GM21619 (cell line): ENCODE data around the gene CYP4F3.
"Not testable (repeated sequence)": the region's sequence is repeated elsewhere in the genome, so short reads cannot be mapped to it uniquely, and the experiment has no call there.

Experiments used
- ATAC-seq: cut with Tn5 transposase; IDR thresholded peaks from one replicate; pipeline ENCODE4 v1.9.1; 2021; ENCODE audit not compliant: unreplicated experiment

Gene CYP4F3, protein sequence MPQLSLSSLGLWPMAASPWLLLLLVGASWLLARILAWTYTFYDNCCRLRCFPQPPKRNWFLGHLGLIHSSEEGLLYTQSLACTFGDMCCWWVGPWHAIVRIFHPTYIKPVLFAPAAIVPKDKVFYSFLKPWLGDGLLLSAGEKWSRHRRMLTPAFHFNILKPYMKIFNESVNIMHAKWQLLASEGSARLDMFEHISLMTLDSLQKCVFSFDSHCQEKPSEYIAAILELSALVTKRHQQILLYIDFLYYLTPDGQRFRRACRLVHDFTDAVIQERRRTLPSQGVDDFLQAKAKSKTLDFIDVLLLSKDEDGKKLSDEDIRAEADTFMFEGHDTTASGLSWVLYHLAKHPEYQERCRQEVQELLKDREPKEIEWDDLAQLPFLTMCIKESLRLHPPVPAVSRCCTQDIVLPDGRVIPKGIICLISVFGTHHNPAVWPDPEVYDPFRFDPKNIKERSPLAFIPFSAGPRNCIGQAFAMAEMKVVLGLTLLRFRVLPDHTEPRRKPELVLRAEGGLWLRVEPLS

DNA sequence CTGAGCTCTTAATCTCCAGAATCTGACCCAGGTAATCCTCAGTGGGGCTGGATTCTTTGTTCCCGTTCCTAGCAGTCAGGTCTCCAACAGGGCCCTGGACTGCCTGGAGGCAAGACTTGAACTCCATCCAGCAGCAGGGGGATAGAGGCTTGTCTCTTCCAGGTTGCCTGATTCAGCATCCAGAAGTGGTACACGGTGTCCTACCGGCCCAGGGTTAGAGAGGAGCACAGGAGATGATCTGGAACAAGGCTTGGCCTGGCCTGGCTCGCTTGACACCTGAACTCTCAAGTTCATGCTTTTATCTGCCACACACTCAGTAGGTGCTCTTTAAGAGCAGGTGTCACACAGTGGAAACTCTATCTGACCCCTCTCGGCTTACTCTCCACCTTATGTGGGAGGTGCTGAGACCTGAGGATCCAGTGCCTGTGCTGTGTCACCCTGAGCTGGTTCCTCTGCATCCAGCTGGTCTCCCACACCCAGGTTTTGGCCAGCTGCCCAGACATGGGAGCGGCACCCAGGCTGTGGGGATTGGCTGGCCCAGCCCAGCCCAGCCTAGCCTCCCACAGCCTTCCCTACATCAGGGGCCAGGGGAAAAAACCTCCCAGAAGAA lies at the start of gene CYP4F3:
Gene CYP4F3, plus strand, starts transcription at position 604 of the 610 bp plus-strand sequence. CDS start 519 bp downstream, outside the sequence.
- no peak for ATAC-seq

DNA sequence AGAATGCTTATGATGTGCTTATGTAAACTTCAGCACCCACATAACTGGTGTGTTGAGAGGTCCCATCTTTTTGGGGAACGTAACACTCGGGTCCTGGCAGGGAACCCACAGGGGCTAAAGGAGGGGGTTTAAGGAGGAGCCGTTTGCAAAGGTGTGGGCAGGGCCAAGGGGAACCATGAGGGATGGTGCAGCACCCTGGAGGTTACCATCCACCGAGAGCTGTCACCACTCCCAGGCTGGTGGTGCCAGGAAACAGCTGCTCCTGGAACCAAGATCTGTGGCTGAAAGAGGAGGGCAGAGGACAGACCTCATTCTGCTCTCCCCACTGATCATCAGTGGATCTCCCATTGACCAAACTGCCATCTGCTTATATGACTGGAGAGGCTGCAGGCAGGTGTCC lies 48.9 kb upstream of the CYP4F3 start:
- no peak for ATAC-seq

DNA sequence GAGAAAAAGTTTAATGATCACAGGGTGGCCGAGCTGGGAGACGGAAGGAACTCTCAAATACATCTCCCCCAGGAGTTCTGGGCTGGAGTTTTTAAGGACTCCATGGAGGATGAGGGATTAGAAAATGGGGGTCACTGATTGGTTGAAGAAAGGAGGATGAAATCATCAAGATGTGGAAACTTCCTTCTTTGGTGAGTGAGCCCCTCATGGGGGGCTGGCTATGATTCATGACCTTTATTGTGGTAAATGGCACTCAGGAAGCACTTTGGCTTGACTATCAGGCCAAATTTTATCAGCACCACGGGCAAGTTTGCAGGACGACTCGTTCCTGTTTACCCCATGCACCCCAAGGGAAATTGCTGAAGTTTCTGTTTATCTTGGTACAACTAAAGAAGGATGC lies 48.2 kb upstream of the CYP4F3 start:
- ATAC-seq = not testable (repeated sequence)

DNA sequence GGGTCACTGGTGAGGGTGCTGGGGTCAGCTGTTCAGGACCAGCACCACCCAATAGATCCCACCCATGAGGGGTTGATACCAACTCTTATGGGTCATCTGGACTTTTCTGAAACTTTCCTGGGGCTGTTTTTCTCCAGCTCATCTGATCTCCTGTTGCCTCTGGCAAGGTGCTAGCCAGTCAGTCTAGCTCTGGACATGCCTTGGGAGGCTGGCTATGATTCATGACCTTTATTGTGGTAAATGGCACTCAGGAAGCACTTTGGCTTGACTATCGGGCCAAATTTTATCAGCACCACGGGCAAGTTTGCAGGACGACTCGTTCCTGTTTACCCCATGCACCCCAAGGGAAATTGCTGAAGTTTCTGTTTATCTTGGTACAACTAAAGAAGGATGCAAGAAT lies 46.9 kb upstream of the CYP4F3 start:
- ATAC-seq = not testable (repeated sequence)

DNA sequence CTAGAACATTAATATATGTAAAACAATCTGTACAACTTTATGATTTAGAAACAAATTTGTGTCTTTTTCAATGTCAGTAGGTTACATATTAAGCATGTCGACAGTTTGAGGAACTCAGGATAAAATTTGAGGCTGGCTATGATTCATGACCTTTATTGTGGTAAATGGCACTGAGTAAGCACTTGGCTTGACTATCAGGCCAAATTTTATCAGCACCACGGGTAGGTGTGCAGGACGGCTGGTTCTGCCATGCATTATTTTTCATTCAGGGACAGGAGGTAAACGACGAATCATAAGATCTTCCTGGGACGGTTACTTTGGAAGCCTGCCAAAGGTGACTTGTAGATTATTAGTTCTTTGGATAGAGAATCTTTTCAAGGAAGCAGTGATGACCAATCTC lies 45.6 kb upstream of the CYP4F3 start:
- ATAC-seq = no peak

DNA sequence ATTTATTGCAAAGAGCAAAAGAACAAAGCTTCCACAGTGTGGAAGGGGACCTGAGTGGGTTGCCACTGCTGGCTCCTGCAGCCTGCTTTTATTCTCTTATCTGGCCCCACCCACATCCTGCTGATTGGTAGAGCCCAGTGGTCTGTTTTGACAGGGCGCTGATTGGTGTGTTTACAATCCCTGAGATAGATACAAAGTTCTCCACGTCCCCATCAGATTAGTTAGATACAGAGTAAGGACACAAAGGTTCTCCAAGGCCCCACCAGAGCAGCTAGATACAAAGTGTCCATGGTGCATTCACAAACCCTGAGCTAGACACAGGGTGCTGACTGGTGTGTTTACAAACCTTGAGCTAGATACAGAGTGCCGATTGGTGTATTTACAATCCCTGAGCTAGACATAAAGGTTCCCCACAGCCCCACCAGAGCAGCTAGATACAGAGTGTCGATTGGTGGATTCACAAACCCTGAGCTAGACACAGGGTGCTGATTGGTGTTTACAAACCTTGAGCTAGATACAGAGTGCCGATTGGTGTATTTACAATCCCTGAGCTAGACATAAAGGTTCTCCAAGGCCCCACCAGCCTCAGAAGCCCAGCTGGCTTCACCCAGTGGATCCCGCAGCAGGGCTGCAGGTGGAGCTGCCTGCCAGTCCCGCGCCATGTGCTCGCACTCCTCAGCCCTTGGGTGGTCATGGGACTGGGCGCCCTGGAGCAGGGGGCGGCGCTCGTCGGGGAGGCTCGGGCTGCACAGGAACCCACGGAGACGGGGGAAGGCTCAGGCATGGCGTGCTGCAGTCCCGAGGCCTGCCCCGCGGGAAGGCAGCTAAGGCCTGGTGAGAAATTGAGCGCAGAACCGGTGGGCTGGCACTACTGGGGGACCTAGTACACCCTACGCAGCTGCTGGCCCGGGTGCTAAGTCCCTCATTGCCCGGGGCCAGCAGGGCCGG lies 32.4 kb upstream of the CYP4F3 start:
- not testable (repeated sequence) for ATAC-seq

DNA sequence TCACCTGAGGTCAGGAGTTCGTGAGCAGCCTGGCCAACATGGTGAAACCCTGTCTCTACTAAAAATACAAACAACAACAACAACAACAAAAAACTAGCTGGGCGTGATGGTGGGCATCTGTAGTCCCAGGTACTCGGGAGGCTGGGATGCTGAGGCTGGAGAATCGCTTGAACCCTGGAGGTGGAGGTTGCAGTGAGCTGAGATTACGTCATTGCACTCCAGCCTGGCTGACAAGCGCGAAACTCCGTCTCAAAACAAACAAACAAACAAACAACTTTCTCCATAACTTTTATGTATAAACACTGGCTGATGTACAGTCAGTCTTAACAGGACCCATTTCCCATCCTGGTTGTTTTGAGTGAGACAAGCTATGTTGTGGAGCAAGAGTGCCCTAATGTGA lies 31.4 kb upstream of the CYP4F3 start:
- ATAC-seq = no peak

DNA sequence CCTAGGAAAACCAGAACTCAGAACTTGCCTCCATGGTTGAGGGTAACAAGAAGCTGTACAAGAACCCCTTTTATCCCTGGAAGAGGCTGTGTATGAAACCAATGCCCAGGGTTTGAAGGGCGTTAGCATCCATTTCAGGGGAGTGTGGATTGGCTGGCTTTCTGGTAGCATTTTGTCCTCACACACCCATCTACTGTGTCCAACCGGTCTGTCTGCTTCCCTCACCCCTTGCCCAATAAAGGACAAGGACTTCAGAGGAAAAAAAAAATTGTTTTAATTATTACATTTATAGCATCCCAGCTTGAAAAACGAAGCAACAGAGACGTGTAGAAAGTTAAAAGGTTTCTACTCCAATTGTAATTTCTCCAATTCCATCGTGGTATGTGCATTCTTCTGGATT lies 28.4 kb upstream of the CYP4F3 start:
- ATAC-seq = no peak

DNA sequence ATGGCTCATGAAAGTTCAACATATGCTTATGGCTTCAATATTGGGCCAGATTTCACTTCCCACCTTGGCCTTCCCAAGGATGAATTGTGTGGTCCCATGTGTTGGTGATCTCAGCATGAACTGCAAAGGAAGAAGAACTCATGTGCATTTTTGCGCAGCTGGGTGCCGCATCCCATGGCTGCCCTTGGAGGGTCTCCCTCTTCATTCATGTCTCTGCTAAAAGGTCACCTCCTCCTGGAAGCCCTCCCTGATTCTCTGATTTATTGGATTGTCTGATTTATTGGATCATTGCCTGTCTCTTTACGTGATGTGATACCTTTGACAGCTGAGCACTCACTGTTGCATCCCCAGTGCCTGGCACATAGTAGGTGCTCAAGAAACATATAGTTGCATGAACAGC lies 27.4 kb upstream of the CYP4F3 start:
- ATAC-seq = no peak

DNA sequence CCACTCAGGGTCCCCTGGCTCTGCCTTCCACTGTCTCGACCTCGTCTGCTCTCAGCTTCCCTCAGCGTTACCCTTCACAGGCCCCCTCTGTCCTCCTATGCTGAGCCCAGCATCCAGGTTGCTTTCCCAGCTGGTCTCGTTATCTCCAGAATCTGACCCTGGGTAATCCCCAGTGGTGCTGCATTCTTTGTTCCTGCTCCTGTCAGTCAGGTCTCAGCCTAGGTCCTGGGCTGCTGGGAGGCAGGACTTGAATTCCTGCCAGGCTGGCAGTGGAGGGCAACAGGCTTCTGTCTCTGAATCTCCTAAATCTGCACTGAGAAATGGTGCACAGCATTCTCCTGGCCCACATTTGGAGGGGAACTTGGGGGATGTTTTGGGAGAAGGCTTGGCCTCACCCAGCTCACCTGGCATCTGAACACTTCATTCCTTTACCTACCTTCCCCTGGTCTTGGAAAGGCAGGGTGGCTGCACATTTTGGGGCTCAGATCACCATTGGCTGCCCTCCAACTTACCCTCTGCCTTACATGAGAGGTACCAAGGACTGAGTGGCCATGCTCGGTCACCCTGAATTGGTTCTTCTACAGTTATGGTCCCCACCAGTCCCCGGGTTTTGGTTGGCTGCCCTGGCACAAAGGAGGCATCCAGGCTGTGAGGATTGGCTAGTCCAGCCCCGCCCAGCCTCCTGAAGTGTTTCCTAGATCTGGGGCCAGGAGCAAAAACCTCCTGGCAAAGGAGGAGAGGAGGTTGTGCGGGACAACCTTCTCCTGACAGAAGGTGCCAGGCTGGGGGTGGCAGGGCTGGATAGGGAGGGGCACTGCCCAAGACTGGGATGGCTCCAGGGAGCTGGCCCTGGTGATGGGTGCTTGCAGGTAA lies 26.0 kb upstream of the CYP4F3 start, which contains the start of gene CYP4F8:
Gene CYP4F8, plus strand, starts transcription at position 712 of the 873 bp plus-strand sequence. CDS start 399 bp downstream, outside the sequence.
- ATAC-seq = no peak

DNA sequence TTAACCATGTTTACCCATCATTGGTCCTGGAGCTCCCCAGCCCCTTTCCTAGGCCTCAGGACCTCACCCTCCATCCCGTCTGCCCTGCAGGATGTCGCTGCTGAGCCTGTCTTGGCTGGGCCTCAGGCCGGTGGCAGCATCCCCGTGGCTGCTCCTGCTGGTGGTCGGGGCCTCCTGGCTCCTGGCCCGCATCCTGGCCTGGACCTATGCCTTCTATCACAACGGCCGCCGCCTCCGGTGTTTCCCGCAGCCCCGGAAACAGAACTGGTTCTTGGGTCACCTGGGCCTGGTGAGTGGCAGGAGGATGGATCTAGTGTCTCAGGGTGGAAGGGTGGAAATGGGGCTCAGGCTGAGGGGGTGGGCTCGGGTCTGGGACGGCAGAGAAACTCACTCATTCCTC lies 25.2 kb upstream of the CYP4F3 start:
- no peak for ATAC-seq

DNA sequence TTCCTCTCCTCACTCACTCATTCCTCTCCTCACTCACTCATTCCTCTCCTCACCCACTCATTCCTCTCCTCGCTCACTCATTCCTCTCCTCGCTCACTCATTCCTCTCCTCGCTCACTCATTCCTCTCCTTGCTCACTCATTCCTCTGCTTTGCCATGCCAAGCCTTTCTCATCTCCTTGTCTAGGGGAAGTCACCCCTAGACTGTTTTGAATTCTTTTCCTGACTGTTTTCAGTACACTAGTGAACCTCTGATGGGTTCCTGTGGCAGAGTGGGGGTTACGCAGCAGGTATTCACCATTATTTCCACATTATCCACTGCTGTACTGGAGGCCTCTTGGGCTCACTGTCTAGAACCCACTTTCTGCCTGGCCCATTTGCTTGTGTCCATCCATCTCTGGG lies 24.5 kb upstream of the CYP4F3 start:
- no peak for ATAC-seq

DNA sequence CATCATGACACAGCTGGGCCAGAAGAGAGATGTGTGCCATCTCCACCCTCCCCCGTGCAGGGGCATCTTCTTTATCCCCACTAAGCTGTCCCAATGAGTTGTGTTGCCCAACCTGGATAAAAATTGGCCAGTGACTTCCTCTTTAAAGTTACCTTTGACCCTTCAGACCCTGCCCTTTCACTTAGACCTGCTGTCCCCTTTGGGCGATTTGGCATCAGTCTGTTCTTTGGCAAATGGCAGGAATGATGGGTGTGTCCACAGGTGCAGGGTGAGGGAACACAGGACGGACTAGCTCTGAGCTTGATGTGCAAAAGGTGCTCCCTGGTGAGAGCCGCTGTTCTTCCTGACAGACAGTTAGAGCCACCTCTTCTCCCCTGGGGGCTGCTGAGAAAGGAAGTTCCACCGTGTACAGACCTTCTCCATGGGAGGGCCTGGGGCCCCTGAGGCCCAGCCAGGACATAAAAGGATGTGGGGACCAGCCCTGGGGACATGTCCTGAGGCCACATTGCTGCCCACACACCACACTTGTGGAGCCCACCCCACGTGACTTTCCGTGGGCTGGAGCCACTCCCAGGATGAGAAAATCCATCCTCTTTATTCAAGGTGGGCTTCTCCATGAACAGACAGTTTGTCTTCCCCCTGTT lies 23.9 kb upstream of the CYP4F3 start:
- no peak for ATAC-seq

DNA sequence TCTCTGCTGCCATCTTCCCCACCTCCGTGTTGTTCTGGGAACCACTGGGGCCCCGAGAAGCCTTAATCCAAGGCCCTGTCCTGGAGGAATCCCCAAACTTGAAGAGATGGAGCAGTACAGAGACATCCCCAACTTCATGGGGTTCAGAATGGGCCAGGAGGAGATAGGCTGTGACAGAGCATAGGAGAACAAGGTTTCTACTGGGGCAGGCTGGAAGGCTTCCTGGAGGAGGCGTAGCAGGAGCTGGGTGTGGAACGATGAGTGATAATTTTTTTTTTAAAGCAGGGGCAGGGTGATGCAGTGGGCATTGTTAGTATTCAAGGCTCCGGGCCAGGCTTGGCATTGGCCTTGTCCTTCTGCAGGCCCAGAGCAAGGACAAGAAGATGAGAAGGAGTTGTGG lies 22.4 kb upstream of the CYP4F3 start:
- no peak for ATAC-seq

DNA sequence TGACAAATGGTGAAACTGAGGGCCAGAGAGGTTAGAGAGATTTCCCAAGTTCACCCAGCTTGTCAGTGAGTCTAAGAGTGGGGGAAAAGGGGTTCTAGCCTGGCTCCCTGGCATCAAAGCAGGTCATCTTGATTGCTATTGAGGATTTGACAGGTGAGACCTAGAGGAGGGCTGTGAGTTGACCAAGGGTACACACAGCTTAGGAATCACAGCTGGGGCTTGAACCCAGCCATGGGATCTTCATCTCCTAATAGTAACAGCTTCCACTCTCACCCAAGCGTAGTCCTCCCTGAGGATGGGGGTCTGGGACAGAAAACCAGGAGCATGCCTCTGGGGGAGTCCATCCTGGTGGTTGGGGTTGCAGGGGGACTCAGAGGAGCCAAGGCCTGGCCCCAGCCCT lies 18.9 kb upstream of the CYP4F3 start:
- ATAC-seq = no peak

DNA sequence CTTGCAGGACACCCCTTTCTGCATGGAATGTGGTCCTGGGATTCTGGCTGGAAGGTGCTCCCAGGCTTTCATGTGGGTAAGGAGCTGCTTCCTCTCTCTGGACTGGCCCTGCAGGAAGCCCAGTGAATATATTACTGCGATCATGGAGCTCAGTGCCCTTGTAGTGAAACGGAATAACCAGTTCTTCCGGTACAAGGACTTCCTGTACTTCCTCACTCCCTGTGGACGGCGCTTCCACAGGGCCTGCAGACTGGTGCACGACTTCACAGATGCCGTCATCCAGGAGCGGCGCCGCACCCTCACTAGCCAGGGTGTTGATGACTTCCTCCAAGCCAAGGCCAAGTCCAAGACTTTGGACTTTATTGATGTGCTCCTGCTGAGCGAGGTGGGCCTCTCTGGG lies 17.7 kb upstream of the CYP4F3 start:
- no peak for ATAC-seq

DNA sequence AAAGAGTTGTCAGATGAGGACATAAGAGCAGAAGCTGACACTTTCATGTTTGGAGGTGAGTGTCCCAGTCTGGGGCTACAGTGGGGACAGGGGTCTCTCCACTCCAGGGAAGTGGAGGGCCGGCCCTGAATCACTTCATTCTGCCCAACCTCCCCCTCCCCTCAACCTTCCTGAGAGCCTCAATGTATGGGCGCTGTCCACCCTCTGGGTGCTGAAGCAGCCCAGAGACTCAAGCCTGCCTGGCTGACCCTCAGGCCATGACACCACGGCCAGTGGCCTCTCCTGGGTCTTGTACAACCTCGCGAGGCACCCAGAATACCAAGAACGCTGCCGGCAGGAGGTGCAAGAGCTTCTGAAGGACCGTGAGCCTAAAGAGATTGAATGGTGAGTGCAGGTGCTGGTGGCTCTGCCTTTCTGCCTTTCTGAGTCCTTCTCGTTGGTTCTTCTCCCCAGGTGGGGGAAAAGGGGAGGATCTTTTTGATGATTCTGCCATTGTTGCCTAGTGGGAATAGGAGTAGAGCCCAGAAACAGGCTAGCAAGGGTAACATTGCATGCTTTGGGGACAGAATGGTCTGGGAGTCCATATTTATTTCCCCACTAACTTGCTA lies 16.9 kb upstream of the CYP4F3 start:
- ATAC-seq = no peak

DNA sequence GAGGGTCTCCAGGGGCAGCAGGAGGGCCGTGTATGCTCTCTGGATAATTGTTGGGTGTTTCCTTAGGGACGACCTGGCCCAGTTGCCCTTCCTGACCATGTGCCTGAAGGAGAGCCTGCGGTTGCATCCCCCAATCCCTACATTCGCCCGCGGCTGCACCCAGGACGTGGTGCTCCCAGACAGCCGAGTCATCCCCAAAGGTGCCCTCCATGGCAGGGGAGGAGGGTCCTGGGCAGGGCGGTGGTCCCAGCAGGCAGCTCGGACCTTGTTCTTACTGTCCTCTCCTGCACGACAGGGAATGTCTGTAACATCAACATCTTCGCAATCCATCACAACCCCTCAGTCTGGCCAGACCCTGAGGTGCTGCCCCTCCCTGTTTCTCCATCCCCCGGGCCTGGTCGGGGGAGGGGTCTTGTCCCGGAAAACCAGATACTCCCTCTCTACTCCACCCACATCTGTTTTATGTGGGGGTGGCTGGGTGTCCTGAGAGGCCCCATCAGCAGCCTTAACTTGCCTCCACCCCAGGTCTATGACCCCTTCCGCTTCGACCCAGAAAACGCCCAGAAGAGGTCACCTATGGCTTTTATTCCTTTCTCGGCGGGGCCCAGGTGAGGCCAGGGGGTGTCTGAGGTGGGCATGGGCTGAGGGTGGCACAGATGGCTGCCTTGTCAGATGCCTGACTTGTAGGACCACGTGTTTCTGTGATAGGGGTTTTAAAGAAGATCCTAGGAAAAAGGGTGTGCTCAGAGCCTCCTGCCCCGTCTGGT lies 12.3 kb upstream of the CYP4F3 start:
- ATAC-seq = no peak
